OCI-LY7 (cell line): ENCODE measurements around the gene SALL2. TPM values are rescaled to one million over a fixed set of nuclear protein-coding genes. Genes with fewer than 3 reads are reported as not detected.
A peak's percentile ranks its signal among the peaks of the same experiment; 100 is the strongest.

Source experiments
- BruUV-seq: library from RNA; stranded (reverse); fragments of 400-500 nt; replicated peaks from 2 replicates; lab custom pipeline; 2021; lab: Mats Ljungman, UMichigan
- CTCF ChIA-PET: fragments of 300-600 bp; sonication (Branson Sonifier 250); formaldehyde crosslinking; loops from one replicate; lab custom pipeline; 2022; ENCODE audit warnings: antibody characterized with exemption; ENCODE audit not compliant: unreplicated experiment; lab: Charles Lee
- POLR2A ChIA-PET: fragments of 300-600 bp; sonication (Branson Sonifier 250); formaldehyde crosslinking; loops from one replicate; lab custom pipeline; 2022; ENCODE audit warnings: antibody characterized with exemption; lab: Charles Lee
- DNase-seq: peaks from one replicate; pipeline ENCODE4 v3.0.0-alpha.2; 2015; ENCODE audit warnings: low spot score
- H2AFZ ChIP-seq: fragments of 200-600 bp; sonication (generic), shearing (Covaris generic); 2 replicates; pipeline ENCODE4 v1.6.1; 2014; ENCODE audit warnings: mild to moderate bottlenecking, antibody characterized with exemption, low read length, moderate library complexity
- H3K27ac ChIP-seq: fragments of 200-600 bp; sonication (generic); 2 replicates; pipeline ENCODE4 v1.5.1; 2014; ENCODE audit warnings: mixed run types, low read depth, mild to moderate bottlenecking, moderate library complexity, low read length, inconsistent platforms; ENCODE audit not compliant: poor library complexity, severe bottlenecking
- H3K36me3 ChIP-seq: fragments of 200-600 bp; sonication (generic); 2 replicates; pipeline ENCODE4 v1.6.1; 2014; ENCODE audit warnings: mild to moderate bottlenecking, antibody characterized with exemption, low read length, moderate library complexity, mixed read lengths; ENCODE audit not compliant: insufficient read depth
- H3K4me1 ChIP-seq: fragments of 200-600 bp; sonication (generic); 2 replicates; pipeline ENCODE4 v1.5.1; 2014; ENCODE audit warnings: mild to moderate bottlenecking, low read length; ENCODE audit not compliant: insufficient read depth, poor library complexity, severe bottlenecking
- H3K4me2 ChIP-seq: fragments of 200-600 bp; sonication (generic); 2 replicates; pipeline ENCODE4 v1.6.1; 2014; ENCODE audit warnings: mild to moderate bottlenecking, low read length
- H3K4me3 ChIP-seq: fragments of 200-600 bp; sonication (generic); 2 replicates; pipeline ENCODE4 v1.5.1; 2014; ENCODE audit warnings: mild to moderate bottlenecking, low read depth, low read length; ENCODE audit not compliant: poor library complexity, severe bottlenecking
- H3K79me2 ChIP-seq: fragments of 200-600 bp; sonication (generic); 2 replicates; pipeline ENCODE4 v1.6.1; 2016; ENCODE audit warnings: low read depth, mild to moderate bottlenecking, low read length, moderate library complexity, mixed read lengths; ENCODE audit not compliant: insufficient read depth
- H3K9me2 ChIP-seq: fragments of 200-600 bp; sonication (generic); 2 replicates; pipeline ENCODE4 v1.6.1; 2016; ENCODE audit warnings: mild to moderate bottlenecking, low read length, mixed read lengths; ENCODE audit not compliant: insufficient read depth
- H3K9me3 ChIP-seq: fragments of 200-600 bp; sonication (generic); 2 replicates; pipeline ENCODE4 v1.6.1; 2014; ENCODE audit warnings: mild to moderate bottlenecking, mixed run types, low read length, mixed read lengths
- H4K20me1 ChIP-seq: fragments of 200-600 bp; sonication (generic); 2 replicates; pipeline ENCODE4 v1.6.1; 2014; ENCODE audit warnings: mild to moderate bottlenecking, antibody characterized with exemption, low read length, moderate library complexity, mixed read lengths; ENCODE audit not compliant: insufficient read depth
- EZH2phosphoT487 ChIP-seq: fragments of 200-600 bp; sonication (generic); IDR thresholded peaks from 2 replicates; pipeline ENCODE4 v1.6.1; 2018; ENCODE audit warnings: low read depth, borderline replicate concordance, mild to moderate bottlenecking, mixed run types, antibody characterized with exemption, low read length, moderate library complexity, mixed read lengths
- intact Hi-C: fragments of 100-400 bp; cut with micrococcal nuclease; formaldehyde crosslinking; loops from one replicate; pipeline ENCODE4 v1.10.0; 2022; ENCODE audit not compliant: unreplicated experiment
- total RNA-seq, 2 experiments: library from RNA; depleted of rRNA in 1 of 2; stranded (reverse); fragments of >200 nt in 1 of 2; shearing (Covaris generic) in 1 of 2; gene quantifications; 2 replicates each; pipeline ENCODE4 v1.2.3, GENCODE V29; 2014 to 2022
- TF ChIP-seq, protein P1 (sequence below): fragments of 200-600 bp; sonication (generic); conservative IDR thresholded peaks from 2 replicates; pipeline ENCODE4 v1.5.1; 2014; ENCODE audit warnings: mild to moderate bottlenecking, antibody characterized with exemption, low read length, moderate library complexity, mixed read lengths

SALL2 gene
- total RNA-seq, 2 experiments from 2014 or later: 8.2 to 15.9 TPM

DNA sequence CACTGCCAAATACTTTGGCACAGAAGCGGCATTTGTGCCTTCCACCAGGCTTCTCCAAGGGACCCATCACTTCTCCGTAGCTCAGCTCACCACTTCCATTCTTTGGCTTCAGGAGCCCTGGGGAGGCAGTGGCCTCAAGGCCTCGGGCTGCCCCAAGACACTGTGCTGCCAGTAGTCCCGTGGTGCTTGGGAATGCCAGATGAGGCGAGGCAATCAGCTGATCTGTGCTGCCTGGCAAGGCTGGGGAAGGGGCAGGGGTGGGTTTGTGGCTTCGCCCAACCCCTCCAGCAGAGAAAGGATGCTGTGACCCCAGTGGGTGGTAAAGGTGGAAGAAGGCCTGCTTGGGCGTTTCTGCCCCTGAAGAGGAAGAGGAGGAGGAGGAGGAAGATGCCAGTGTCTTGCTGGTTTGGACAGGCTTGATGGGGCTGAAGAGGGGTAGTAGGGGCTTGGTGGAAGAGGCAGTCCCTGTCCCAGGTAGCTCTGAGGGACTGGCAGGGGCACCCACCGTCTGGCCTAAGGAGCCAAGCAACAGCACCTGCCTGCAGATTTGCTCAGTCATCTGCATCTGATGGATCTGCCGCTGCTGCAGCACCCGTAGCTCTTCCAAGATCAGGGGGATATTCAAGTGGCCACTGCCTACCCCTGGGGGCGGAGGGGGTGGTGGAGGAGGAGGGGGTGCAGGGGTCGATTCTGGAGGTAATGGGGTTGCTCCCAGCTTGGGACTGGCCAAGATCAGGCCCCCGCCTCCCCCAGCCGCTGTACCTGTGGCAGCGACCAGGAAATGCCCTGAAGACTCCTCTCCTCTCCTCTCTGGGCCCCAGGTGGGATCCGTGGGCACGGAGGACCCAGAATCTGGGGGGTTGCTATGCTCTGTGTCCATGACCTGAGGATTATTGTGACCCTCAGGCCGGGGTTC is 1.3 kb downstream of the SALL2 start:
- H3K79me2 ChIP-seq: no peaks in the 10 kb centered on the region
- H3K9me2 ChIP-seq: no peaks in the 10 kb centered on the region
- H2AFZ ChIP-seq: no peak overlapping the region
- ChIA-PET CTCF (interaction anchor here (0.6 to 1.1 kb wide), 2 partner anchors 69 to 1180 kb away, joined by 3 to 5 read pairs; partner anchors contain the start of gene CHD8), POLR2A (interaction anchor here (3.3 kb wide), 1 partner anchor 10 kb away, joined by 33 read pairs; no protein-coding TSS in a partner anchor)
- peak overlapping the region; percentile 83 for H3K4me3 ChIP-seq
- no peaks in the 10 kb centered on the region for H3K9me3 ChIP-seq
- H4K20me1 ChIP-seq: no peaks in the 10 kb centered on the region
- no peak for DNase-seq
- TF ChIP-seq EZH2phosphoT487: no peak
- TF ChIP-seq, protein P1, sequence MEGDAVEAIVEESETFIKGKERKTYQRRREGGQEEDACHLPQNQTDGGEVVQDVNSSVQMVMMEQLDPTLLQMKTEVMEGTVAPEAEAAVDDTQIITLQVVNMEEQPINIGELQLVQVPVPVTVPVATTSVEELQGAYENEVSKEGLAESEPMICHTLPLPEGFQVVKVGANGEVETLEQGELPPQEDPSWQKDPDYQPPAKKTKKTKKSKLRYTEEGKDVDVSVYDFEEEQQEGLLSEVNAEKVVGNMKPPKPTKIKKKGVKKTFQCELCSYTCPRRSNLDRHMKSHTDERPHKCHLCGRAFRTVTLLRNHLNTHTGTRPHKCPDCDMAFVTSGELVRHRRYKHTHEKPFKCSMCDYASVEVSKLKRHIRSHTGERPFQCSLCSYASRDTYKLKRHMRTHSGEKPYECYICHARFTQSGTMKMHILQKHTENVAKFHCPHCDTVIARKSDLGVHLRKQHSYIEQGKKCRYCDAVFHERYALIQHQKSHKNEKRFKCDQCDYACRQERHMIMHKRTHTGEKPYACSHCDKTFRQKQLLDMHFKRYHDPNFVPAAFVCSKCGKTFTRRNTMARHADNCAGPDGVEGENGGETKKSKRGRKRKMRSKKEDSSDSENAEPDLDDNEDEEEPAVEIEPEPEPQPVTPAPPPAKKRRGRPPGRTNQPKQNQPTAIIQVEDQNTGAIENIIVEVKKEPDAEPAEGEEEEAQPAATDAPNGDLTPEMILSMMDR: no peak
- no peaks in the 10 kb centered on the region for H3K36me3 ChIP-seq
- no peak overlapping the region for H3K27ac ChIP-seq
- intact Hi-C loops: no loop called here
- no TSS peak for BruUV-seq
- peak overlapping the region; percentile 80 for H3K4me2 ChIP-seq
- H3K4me1 ChIP-seq: peaks cover 44% of the 10 kb centered on the region

DNA sequence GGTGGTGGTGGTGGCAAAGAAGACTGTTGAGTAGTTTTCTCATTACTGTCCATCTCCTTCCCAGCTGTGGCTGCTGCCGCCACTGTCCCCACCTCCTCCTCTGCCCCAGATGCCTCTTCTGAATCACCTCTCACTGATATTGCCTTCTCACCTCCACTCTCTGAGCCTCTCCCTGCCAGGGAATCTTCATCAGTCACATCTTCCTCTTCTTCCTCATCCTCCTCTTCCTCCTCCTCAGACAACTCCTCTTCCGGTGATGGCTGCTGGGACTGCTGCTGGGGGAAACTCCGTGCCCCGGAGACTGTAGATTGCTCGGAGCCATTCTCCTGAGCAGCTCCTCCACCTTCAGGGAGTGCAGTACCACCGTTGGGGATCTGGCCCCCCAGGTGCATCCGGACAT is 2.9 kb downstream of the SALL2 start:
- no peak overlapping the region for H3K4me3 ChIP-seq
- H3K4me1 ChIP-seq: peaks cover 27% of the 10 kb centered on the region
- intact Hi-C loops: no loop called here
- no peaks in the 10 kb centered on the region for H3K36me3 ChIP-seq
- H3K79me2 ChIP-seq: no peaks in the 10 kb centered on the region
- no peak overlapping the region for H3K27ac ChIP-seq
- H3K4me2 ChIP-seq: no peak overlapping the region
- BruUV-seq: no TSS peak
- no peaks in the 10 kb centered on the region for H3K9me2 ChIP-seq
- H2AFZ ChIP-seq: no peak overlapping the region
- ChIA-PET CTCF (no interaction called here), POLR2A (interaction anchor here (1.3 kb wide), 1 partner anchor 9 kb away, joined by 4 read pairs; no protein-coding TSS in a partner anchor)
- no peaks in the 10 kb centered on the region for H4K20me1 ChIP-seq
- H3K9me3 ChIP-seq: no peaks in the 10 kb centered on the region
- TF ChIP-seq, protein P1: no peak
- no peak for TF ChIP-seq EZH2phosphoT487
- DNase-seq: no peak
